ENCODE data around the gene INTS13.
"Not testable (repeated sequence)": the region's sequence is repeated elsewhere in the genome, so short reads cannot be mapped to it uniquely, and the experiment has no call there.

The INTS13 gene

GRCh38 chr12:26936559-26937442 is 980 bp downstream of the INTS13 start:
- DNase-seq (ENCODE audit: low spot score), result no peak

- DNase-seq (ENCODE audit: low spot score), result no peak
Observed at GRCh38 chr12:26935636-26936378, 2.0 kb downstream of the INTS13 start.

- no peak for DNase-seq (ENCODE audit: low spot score)
Observed at GRCh38 chr12:26929590-26929989, 8.2 kb downstream of the INTS13 start.

- DNase-seq (ENCODE audit: low spot score), result no peak
Observed at GRCh38 chr12:26928661-26929060, 9.1 kb downstream of the INTS13 start.

- DNase-seq (ENCODE audit: low spot score), result no peak
Observed at GRCh38 chr12:26921886-26922285, 15.9 kb downstream of the INTS13 start.

GRCh38 chr12:26919216-26919555 is 18.6 kb downstream of the INTS13 start:
- DNase-seq (ENCODE audit: low spot score), result peak; percentile 51

GRCh38 chr12:26918321-26919215 is 19.2 kb downstream of the INTS13 start:
- DNase-seq (ENCODE audit: low spot score), result no peak

GRCh38 chr12:26906704-26907103 is 31.1 kb downstream of the INTS13 start:
- no peak for DNase-seq (ENCODE audit: low spot score)

GRCh38 chr12:26906024-26906423 is 31.8 kb downstream of the INTS13 start:
- no peak for DNase-seq (ENCODE audit: low spot score)

- DNase-seq (ENCODE audit: low spot score), result not testable (repeated sequence)
Observed at GRCh38 chr12:26903396-26903795, 34.4 kb downstream of the INTS13 start.

- DNase-seq (ENCODE audit: low spot score), result no peak
Observed at GRCh38 chr12:26896913-26897312, 40.9 kb downstream of the INTS13 start.

- no peak for DNase-seq (ENCODE audit: low spot score)
Observed at GRCh38 chr12:26895672-26896071, 42.1 kb downstream of the INTS13 start.

GRCh38 chr12:26891704-26892103 is 46.1 kb downstream of the INTS13 start:
- DNase-seq (ENCODE audit: low spot score), result no peak

GRCh38 chr12:26890784-26891183 is 47.0 kb downstream of the INTS13 start:
- no peak for DNase-seq (ENCODE audit: low spot score)

- DNase-seq (ENCODE audit: low spot score), result peak; percentile 92
Observed at GRCh38 chr12:26884765-26885576, 52.8 kb downstream of the INTS13 start.

- no peak for DNase-seq (ENCODE audit: low spot score)
Observed at GRCh38 chr12:26880625-26881024, 57.2 kb downstream of the INTS13 start.

GRCh38 chr12:26878661-26879119 is 59.1 kb downstream of the INTS13 start:
- DNase-seq (ENCODE audit: low spot score), result peak; percentile 40

- DNase-seq (ENCODE audit: low spot score), result no peak
Observed at GRCh38 chr12:26874501-26875296, 63.1 kb downstream of the INTS13 start.

GRCh38 chr12:26872625-26873024 is 65.2 kb downstream of the INTS13 start:
- no peak for DNase-seq (ENCODE audit: low spot score)

- DNase-seq (ENCODE audit: low spot score), result no peak
Observed at GRCh38 chr12:26871985-26872384, 65.8 kb downstream of the INTS13 start.
